Measurements from ENCODE around the gene PPP1R13L.

- TF ChIP-seq CTCF (IDR thresholded peaks at IDR 0.05; ENCODE audit: insufficient read depth, low read depth, low read length), result no peak
- TF ChIP-seq EZH2 (IDR thresholded peaks at IDR 0.05; ENCODE audit: insufficient read depth, low read length), result no peak
Measured at GRCh38 chr19:45409557-45409920, 4.7 kb upstream of the PPP1R13L start.

Data from astrocyte (in vitro differentiated cells and primary cell).